ENCODE results near the gene MACROD2. TPM values are rescaled to one million over a fixed set of nuclear protein-coding genes. Genes with fewer than 3 reads are reported as not detected.

MACROD2 gene
- polyA plus RNA-seq, 1 experiment, result 0.47 TPM

- no peak for TF ChIP-seq CTCF (IDR thresholded peaks at IDR 0.05; ENCODE audit: insufficient read depth, low read depth, low read length)
- no peaks in the 10 kb centered on the region for H3K27me3 ChIP-seq (ENCODE audit: control insufficient read depth, insufficient read depth, low read length)
- no peak overlapping the region for H3K4me3 ChIP-seq (ENCODE audit: low read depth, low read length)
- no peaks in the 10 kb centered on the region for H3K36me3 ChIP-seq (ENCODE audit: control insufficient read depth, insufficient read depth, low read length)
- ChIA-PET CTCF (no interaction called here), POLR2A (no interaction called here)
- DNase-seq (ENCODE audit: low read depth), result no peak
Measured at GRCh38 chr20:14431568-14431967, 436.3 kb downstream of the MACROD2 start.

- Histone ChIP-seq H3K4me3 (ENCODE audit: low read depth, low read length) (no peak overlapping the region), H3K27me3 (ENCODE audit: control insufficient read depth, insufficient read depth, low read length) (no peaks in the 10 kb centered on the region), H3K36me3 (ENCODE audit: control insufficient read depth, insufficient read depth, low read length) (no peaks in the 10 kb centered on the region)
- DNase-seq (ENCODE audit: low read depth), result no peak
- TF ChIP-seq CTCF (IDR thresholded peaks at IDR 0.05; ENCODE audit: insufficient read depth, low read depth, low read length), result no peak
- ChIA-PET CTCF (no interaction called here), POLR2A (no interaction called here)
Measured at GRCh38 chr20:14432085-14432484, 436.8 kb downstream of the MACROD2 start.

GRCh38 chr20:14432597-14432996 lies 437.3 kb downstream of the MACROD2 start:
- no peak for TF ChIP-seq CTCF (IDR thresholded peaks at IDR 0.05; ENCODE audit: insufficient read depth, low read depth, low read length)
- Histone ChIP-seq H3K4me3 (ENCODE audit: low read depth, low read length) (no peak overlapping the region), H3K27me3 (ENCODE audit: control insufficient read depth, insufficient read depth, low read length) (no peaks in the 10 kb centered on the region), H3K36me3 (ENCODE audit: control insufficient read depth, insufficient read depth, low read length) (no peaks in the 10 kb centered on the region)
- POLR2A ChIA-PET, result no interaction called here
- CTCF ChIA-PET, result no interaction called here
- no peak for DNase-seq (ENCODE audit: low read depth)

- POLR2A ChIA-PET, result no interaction called here
- no peak for TF ChIP-seq CTCF (IDR thresholded peaks at IDR 0.05; ENCODE audit: insufficient read depth, low read depth, low read length)
- Histone ChIP-seq H3K36me3 (ENCODE audit: control insufficient read depth, insufficient read depth, low read length) (no peaks in the 10 kb centered on the region), H3K27me3 (ENCODE audit: control insufficient read depth, insufficient read depth, low read length) (no peaks in the 10 kb centered on the region), H3K4me3 (ENCODE audit: low read depth, low read length) (no peak overlapping the region)
- DNase-seq (ENCODE audit: low read depth), result no peak
- CTCF ChIA-PET, result no interaction called here
Measured at GRCh38 chr20:14434384-14435136, 439.2 kb downstream of the MACROD2 start.

- no peak for TF ChIP-seq CTCF (IDR thresholded peaks at IDR 0.05; ENCODE audit: insufficient read depth, low read depth, low read length)
- no peak for DNase-seq (ENCODE audit: low read depth)
- Histone ChIP-seq H3K27me3 (ENCODE audit: control insufficient read depth, insufficient read depth, low read length) (no peaks in the 10 kb centered on the region), H3K4me3 (ENCODE audit: low read depth, low read length) (no peak overlapping the region), H3K36me3 (ENCODE audit: control insufficient read depth, insufficient read depth, low read length) (no peaks in the 10 kb centered on the region)
- ChIA-PET POLR2A (no interaction called here), CTCF (no interaction called here)
Measured at GRCh38 chr20:14441201-14441600, 445.9 kb downstream of the MACROD2 start.

All from BJ (cell line).